Fibroblast of mammary gland (primary cell): Measurements from ENCODE around the gene ENAM.
"Not testable (repeated sequence)": the region's sequence is repeated elsewhere in the genome, so short reads cannot be mapped to it uniquely, and the experiment has no call there.

Source experiments
- DNase-seq: peaks from one replicate; pipeline ENCODE4 v3.0.0-alpha.2; 2010; ENCODE audit warnings: low read depth
- H3K4me3 ChIP-seq: 2 replicates; pipeline ENCODE4 v1.5.1; 2011; ENCODE audit warnings: low read depth, mild to moderate bottlenecking, low read length, moderate library complexity; ENCODE audit not compliant: control insufficient read depth
- TF ChIP-seq, protein P1 (sequence below): conservative IDR thresholded peaks from 2 replicates; pipeline ENCODE4 v1.5.1; 2011; ENCODE audit warnings: low read depth, low read length, inconsistent platforms; ENCODE audit not compliant: control insufficient read depth, insufficient read depth

The ENAM gene

DNA sequence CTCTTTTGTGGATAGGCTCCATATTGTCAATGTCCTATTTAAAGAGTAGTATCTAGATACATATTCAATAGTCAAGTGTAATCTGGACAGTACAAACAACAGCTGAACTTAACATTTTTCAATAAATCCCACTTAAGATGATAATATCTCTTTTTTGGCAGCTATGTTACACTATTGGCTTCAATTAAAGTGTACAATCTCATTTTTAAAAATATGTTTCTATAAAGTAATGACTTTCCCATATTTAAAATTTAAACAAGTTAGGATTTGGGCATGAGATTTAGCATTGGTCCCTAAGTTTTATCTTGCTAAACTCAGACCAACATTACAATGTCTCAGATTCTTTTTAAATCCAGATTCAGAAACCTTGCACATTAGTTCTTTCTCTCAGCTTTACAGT lies 45.6 kb downstream of the ENAM start:
- TF ChIP-seq, protein P1, sequence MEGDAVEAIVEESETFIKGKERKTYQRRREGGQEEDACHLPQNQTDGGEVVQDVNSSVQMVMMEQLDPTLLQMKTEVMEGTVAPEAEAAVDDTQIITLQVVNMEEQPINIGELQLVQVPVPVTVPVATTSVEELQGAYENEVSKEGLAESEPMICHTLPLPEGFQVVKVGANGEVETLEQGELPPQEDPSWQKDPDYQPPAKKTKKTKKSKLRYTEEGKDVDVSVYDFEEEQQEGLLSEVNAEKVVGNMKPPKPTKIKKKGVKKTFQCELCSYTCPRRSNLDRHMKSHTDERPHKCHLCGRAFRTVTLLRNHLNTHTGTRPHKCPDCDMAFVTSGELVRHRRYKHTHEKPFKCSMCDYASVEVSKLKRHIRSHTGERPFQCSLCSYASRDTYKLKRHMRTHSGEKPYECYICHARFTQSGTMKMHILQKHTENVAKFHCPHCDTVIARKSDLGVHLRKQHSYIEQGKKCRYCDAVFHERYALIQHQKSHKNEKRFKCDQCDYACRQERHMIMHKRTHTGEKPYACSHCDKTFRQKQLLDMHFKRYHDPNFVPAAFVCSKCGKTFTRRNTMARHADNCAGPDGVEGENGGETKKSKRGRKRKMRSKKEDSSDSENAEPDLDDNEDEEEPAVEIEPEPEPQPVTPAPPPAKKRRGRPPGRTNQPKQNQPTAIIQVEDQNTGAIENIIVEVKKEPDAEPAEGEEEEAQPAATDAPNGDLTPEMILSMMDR, result no peak
- no peak for DNase-seq
- no peak overlapping the region for H3K4me3 ChIP-seq

GRCh38 chr4:70674731-70675130 lies 46.2 kb downstream of the ENAM start:
- TF ChIP-seq, protein P1, result no peak
- no peak overlapping the region for H3K4me3 ChIP-seq
- DNase-seq, result no peak

DNA sequence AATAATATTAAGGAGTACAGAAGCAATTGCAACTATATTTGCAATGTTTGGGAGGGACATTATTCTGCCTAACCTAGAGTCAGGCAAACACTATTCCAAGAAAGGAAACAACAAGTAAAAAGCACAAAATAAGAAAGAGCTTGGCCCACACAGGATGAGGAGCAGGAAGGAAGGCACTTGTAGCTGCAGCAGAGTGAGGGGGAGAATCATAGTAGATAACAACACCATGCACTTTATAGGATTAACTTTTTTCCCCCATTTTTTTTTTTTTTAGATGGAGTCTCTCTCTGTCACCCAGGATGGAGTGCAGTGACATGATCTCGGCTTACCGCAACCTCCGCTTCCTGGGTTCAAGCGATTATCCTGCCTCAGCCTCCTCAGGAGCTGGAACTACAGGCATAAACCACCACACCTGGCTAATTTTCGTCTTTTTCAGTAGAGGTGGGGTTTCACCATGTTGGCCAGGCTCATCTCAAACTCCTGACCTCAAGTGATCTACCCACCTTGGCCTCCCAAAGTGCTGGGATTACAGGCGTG lies 48.1 kb downstream of the ENAM start:
- no peak overlapping the region for H3K4me3 ChIP-seq
- no peak for DNase-seq
- TF ChIP-seq, protein P1, result no peak

DNA sequence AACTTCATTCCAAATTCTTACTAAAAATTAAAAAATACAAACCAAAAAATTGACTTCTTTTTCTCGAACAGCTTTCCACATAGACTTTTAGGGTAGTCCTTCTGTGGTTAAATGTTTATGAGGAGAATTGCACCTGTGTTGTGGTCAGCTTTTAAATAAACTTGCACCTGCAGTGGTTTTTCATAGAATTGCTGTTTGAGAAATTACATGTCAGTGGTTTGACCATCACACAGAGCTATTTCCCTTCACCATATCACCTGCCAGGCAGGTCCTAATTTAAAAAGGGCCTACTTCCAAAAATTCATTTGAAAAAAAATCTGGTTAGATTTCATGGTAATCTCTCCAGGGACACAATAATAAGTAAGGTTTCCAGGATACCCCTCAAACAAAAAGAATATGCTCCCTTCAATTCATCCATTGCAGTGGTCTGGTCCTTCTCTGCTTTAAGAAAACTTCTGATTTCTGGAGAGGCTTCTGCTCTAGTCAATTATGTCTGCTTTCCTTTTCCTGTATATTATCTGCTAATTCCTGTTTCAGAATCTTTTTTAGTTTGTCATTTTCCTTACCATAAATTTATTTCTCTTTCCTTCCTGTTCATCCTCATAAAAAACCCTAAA lies 49.9 kb downstream of the ENAM start:
- H3K4me3 ChIP-seq, result no peak overlapping the region
- TF ChIP-seq, protein P1, result no peak
- no peak for DNase-seq

- TF ChIP-seq, protein P1, result no peak
- no peak overlapping the region for H3K4me3 ChIP-seq
- no peak for DNase-seq
Observed at GRCh38 chr4:70680934-70681333, 52.4 kb downstream of the ENAM start.

DNA sequence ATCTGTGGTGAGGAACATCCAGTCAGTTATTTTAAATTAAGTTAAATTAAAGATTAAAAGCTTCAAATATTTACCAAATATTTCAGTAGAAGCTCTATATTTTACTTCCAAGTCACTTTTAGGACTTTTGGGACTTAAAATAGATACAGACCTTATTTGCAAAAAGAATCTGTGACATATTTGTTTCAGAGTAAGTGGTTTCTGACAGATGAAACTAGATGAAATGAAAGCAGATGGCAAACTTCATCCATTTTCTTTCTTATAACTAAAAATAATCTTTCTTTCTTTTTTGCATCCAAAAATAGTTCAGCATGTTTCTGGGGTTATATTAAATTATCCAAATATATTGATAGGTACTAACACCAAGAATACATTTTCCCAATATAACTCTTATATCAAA lies 53.2 kb downstream of the ENAM start:
- TF ChIP-seq, protein P1, result no peak
- DNase-seq, result no peak

DNA sequence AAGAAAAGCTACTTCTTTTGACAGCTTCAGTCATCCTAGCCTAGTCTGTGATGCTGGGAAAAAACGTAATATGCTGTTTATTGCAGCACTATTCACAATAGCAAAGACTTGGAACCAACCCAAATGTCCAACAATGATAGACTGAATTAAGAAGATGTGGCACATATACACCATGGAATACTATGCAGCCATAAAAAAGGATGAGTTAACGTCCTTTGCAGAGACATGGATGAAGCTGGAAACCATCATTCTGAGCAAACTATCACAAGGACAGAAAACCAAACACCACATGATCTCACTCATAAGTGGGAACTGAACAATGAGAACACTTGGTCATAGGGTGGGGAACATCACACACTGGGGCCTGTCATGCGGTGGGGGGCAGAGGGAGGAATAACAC lies 53.6 kb downstream of the ENAM start:
- not testable (repeated sequence) for H3K4me3 ChIP-seq, DNase-seq

More for the DNA sequence above, 53.2 kb downstream of the ENAM start:
- H3K4me3 ChIP-seq, result no peak overlapping the region
